GM12878 (cell line): ENCODE results near the gene EPHA5.

Experiments
- CBX3 ChIP-seq: fragments of 200-600 bp; sonication (generic); IDR thresholded peaks from 2 replicates; pipeline ENCODE4 v1.6.1; 2016; ENCODE audit warnings: low read depth, borderline replicate concordance
- EGR1 ChIP-seq, 2 experiments: IDR thresholded peaks; 1 replicate in 1 of 2; 2 replicates in 1 of 2; pipeline ENCODE4 v1.6.1; 2011 to 2012; ENCODE audit warnings: low read depth in 2 of 2, low read length in 2 of 2, borderline replicate concordance in 1 of 2, mild to moderate bottlenecking in 1 of 2, moderate library complexity in 1 of 2
- GABPA ChIP-seq: IDR thresholded peaks from 2 replicates; pipeline ENCODE4 v1.6.1; 2014; ENCODE audit warnings: antibody characterized with exemption, low read depth, mild to moderate bottlenecking, inconsistent platforms
- POLR2A ChIP-seq: IDR thresholded peaks from 2 replicates; pipeline ENCODE4 v1.6.1; 2011; ENCODE audit warnings: low read depth, mild to moderate bottlenecking, low read length
- TF ChIP-seq, protein P1 (sequence below), 3 experiments: IDR thresholded peaks in 2 of 3; conservative IDR thresholded peaks in 1 of 3; 2 replicates each; pipeline ENCODE4 v1.5.1; 2011; ENCODE audit warnings: low read depth in 3 of 3, low read length in 3 of 3, mild to moderate bottlenecking in 3 of 3, control low read depth in 2 of 3, moderate library complexity in 2 of 3, inconsistent platforms in 1 of 3, mixed read lengths in 1 of 3; ENCODE audit not compliant: control insufficient read depth in 2 of 3, insufficient read depth in 1 of 3; ENCODE audit errors: extremely low read depth in 1 of 3

- no peak for TF ChIP-seq CBX3
- TF ChIP-seq POLR2A: no peak
- TF ChIP-seq EGR1 (IDR thresholded peaks at IDR 0.05; ENCODE audit: borderline replicate concordance in 1 of 2, low read depth in 2 of 2, low read length in 2 of 2): no peak
- no peak for TF ChIP-seq GABPA
- TF ChIP-seq, protein P1, sequence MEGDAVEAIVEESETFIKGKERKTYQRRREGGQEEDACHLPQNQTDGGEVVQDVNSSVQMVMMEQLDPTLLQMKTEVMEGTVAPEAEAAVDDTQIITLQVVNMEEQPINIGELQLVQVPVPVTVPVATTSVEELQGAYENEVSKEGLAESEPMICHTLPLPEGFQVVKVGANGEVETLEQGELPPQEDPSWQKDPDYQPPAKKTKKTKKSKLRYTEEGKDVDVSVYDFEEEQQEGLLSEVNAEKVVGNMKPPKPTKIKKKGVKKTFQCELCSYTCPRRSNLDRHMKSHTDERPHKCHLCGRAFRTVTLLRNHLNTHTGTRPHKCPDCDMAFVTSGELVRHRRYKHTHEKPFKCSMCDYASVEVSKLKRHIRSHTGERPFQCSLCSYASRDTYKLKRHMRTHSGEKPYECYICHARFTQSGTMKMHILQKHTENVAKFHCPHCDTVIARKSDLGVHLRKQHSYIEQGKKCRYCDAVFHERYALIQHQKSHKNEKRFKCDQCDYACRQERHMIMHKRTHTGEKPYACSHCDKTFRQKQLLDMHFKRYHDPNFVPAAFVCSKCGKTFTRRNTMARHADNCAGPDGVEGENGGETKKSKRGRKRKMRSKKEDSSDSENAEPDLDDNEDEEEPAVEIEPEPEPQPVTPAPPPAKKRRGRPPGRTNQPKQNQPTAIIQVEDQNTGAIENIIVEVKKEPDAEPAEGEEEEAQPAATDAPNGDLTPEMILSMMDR (IDR thresholded peaks at IDR 0.05 in 2 of 3, conservative IDR thresholded peaks at IDR 0.05 in 1 of 3; ENCODE audit: control insufficient read depth in 2 of 3, extremely low read depth in 1 of 3, insufficient read depth in 1 of 3, low read depth in 3 of 3, low read length in 3 of 3): no peak
Observed at GRCh38 chr4:65416891-65417290, 253.4 kb downstream of the EPHA5 start.
